Measurements from ENCODE around the gene KDM1B.
"Not testable (repeated sequence)": the region's sequence is repeated elsewhere in the genome, so short reads cannot be mapped to it uniquely, and the experiment has no call there.

KDM1B gene

GRCh38 chr6:18186033-18186432 lies 30.8 kb downstream of the KDM1B start:
- H3K4me1 ChIP-seq (ENCODE audit: insufficient read depth, low read length), result peaks cover 8% of the 10 kb centered on the region
- no peaks in the 10 kb centered on the region for H3K27me3 ChIP-seq (ENCODE audit: insufficient read depth, low read length)
- H3K36me3 ChIP-seq (ENCODE audit: insufficient read depth, low read length), result no peaks in the 10 kb centered on the region
- no peaks in the 10 kb centered on the region for H3K9me3 ChIP-seq (ENCODE audit: low read length)
- no peak overlapping the region for H2AFZ ChIP-seq (ENCODE audit: low read depth, low read length)
- no peak overlapping the region for H3K4me3 ChIP-seq (ENCODE audit: low read length)

- Histone ChIP-seq H3K9me3 (ENCODE audit: low read length) (no peaks in the 10 kb centered on the region), H3K27me3 (ENCODE audit: insufficient read depth, low read length) (no peaks in the 10 kb centered on the region), H3K36me3 (ENCODE audit: insufficient read depth, low read length) (peaks cover 6% of the 10 kb centered on the region)
Measured at GRCh38 chr6:18186540-18187250, 31.5 kb downstream of the KDM1B start.

GRCh38 chr6:18187701-18188100 lies 32.5 kb downstream of the KDM1B start:
- H3K4me1 ChIP-seq (ENCODE audit: insufficient read depth, low read length), result peaks cover 8% of the 10 kb centered on the region
- H3K9me3 ChIP-seq (ENCODE audit: low read length), result no peaks in the 10 kb centered on the region
- H3K27me3 ChIP-seq (ENCODE audit: insufficient read depth, low read length), result no peaks in the 10 kb centered on the region
- no peak overlapping the region for H3K4me3 ChIP-seq (ENCODE audit: low read length)
- no peak overlapping the region for H2AFZ ChIP-seq (ENCODE audit: low read depth, low read length)
- peaks cover 6% of the 10 kb centered on the region for H3K36me3 ChIP-seq (ENCODE audit: insufficient read depth, low read length)

More at GRCh38 chr6:18186540-18187250, 31.5 kb downstream of the KDM1B start:
- Histone ChIP-seq H3K4me1 (ENCODE audit: insufficient read depth, low read length) (peaks cover 8% of the 10 kb centered on the region), H3K4me3 (ENCODE audit: low read length) (no peak overlapping the region), H2AFZ (ENCODE audit: low read depth, low read length) (no peak overlapping the region)

DNA sequence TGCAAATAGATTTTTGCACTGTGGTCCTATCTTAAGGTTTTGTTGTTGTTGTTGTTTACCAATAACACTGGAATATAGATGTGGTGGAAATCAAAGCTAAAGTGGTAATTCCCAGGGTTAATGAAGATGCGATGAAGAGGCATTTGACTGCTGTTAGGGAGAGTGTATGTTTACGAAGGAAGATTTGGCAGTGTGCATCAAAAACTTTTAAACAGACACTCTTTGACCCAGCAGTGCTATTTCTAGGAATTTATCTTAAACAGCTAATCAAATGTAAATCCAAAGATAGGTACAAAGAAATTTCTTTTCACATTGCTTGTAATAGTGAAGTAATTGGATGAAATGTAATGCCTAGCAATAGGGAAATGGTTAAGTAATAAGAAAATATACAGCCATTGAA lies 34.0 kb downstream of the KDM1B start:
- no peak overlapping the region for H2AFZ ChIP-seq (ENCODE audit: low read depth, low read length)
- peaks cover 6% of the 10 kb centered on the region for H3K36me3 ChIP-seq (ENCODE audit: insufficient read depth, low read length)
- H3K9me3 ChIP-seq (ENCODE audit: low read length), result no peaks in the 10 kb centered on the region
- peaks cover 8% of the 10 kb centered on the region for H3K4me1 ChIP-seq (ENCODE audit: insufficient read depth, low read length)
- H3K27me3 ChIP-seq (ENCODE audit: insufficient read depth, low read length), result no peaks in the 10 kb centered on the region
- H3K4me3 ChIP-seq (ENCODE audit: low read length), result no peak overlapping the region

GRCh38 chr6:18192026-18192425 lies 36.8 kb downstream of the KDM1B start:
- Histone ChIP-seq H3K4me3 (ENCODE audit: low read length) (no peak overlapping the region), H3K4me1 (ENCODE audit: insufficient read depth, low read length) (no peaks in the 10 kb centered on the region), H3K9me3 (ENCODE audit: low read length) (no peaks in the 10 kb centered on the region), H3K27me3 (ENCODE audit: insufficient read depth, low read length) (no peaks in the 10 kb centered on the region), H2AFZ (ENCODE audit: low read depth, low read length) (no peak overlapping the region), H3K36me3 (ENCODE audit: insufficient read depth, low read length) (peaks cover 6% of the 10 kb centered on the region)

GRCh38 chr6:18203786-18204185 lies 48.6 kb downstream of the KDM1B start:
- H2AFZ ChIP-seq (ENCODE audit: low read depth, low read length), result no peak overlapping the region
- H3K9me3 ChIP-seq (ENCODE audit: low read length), result no peaks in the 10 kb centered on the region
- H3K36me3 ChIP-seq (ENCODE audit: insufficient read depth, low read length), result peaks cover 22% of the 10 kb centered on the region
- no peaks in the 10 kb centered on the region for H3K27me3 ChIP-seq (ENCODE audit: insufficient read depth, low read length)
- no peak overlapping the region for H3K4me3 ChIP-seq (ENCODE audit: low read length)
- H3K4me1 ChIP-seq (ENCODE audit: insufficient read depth, low read length), result no peaks in the 10 kb centered on the region

- no peaks in the 10 kb centered on the region for H3K9me3 ChIP-seq (ENCODE audit: low read length)
- peaks cover 20% of the 10 kb centered on the region for H3K36me3 ChIP-seq (ENCODE audit: insufficient read depth, low read length)
Measured at GRCh38 chr6:18204691-18205090, 49.5 kb downstream of the KDM1B start.

DNA sequence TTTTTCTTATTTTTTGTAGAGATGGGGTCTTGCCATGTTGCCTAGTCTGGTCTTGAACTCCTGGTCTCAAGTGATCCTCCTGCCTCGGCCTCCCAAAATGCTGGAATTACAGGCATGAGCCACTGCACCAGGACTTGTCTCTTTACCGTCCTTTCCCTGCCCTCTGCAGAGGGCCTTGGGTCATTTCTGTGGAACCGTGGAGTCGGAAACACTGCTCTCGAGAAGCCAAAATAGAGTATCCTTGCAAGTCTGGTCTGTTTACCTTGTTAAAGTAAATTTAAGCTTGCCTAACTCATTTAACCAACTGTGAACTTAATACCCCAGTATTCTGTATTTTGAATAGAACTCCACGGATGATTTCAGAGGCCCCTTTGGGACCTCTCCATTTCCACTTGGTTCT lies 51.4 kb downstream of the KDM1B start:
- no peak overlapping the region for H3K4me3 ChIP-seq (ENCODE audit: low read length)
- no peak overlapping the region for H2AFZ ChIP-seq (ENCODE audit: low read depth, low read length)
- H3K9me3 ChIP-seq (ENCODE audit: low read length), result no peaks in the 10 kb centered on the region
- H3K4me1 ChIP-seq (ENCODE audit: insufficient read depth, low read length), result no peaks in the 10 kb centered on the region
- H3K27me3 ChIP-seq (ENCODE audit: insufficient read depth, low read length), result no peaks in the 10 kb centered on the region
- H3K36me3 ChIP-seq (ENCODE audit: insufficient read depth, low read length), result peaks cover 13% of the 10 kb centered on the region

More at GRCh38 chr6:18204691-18205090, 49.5 kb downstream of the KDM1B start:
- H3K4me1 ChIP-seq (ENCODE audit: insufficient read depth, low read length), result no peaks in the 10 kb centered on the region
- no peak overlapping the region for H2AFZ ChIP-seq (ENCODE audit: low read depth, low read length)
- H3K27me3 ChIP-seq (ENCODE audit: insufficient read depth, low read length), result no peaks in the 10 kb centered on the region
- no peak overlapping the region for H3K4me3 ChIP-seq (ENCODE audit: low read length)

GRCh38 chr6:18207438-18207837 lies 52.2 kb downstream of the KDM1B start:
- Histone ChIP-seq H2AFZ (ENCODE audit: low read depth, low read length) (no peak overlapping the region), H3K4me1 (ENCODE audit: insufficient read depth, low read length) (no peaks in the 10 kb centered on the region), H3K4me3 (ENCODE audit: low read length) (no peak overlapping the region), H3K36me3 (ENCODE audit: insufficient read depth, low read length) (peaks cover 10% of the 10 kb centered on the region), H3K27me3 (ENCODE audit: insufficient read depth, low read length) (no peaks in the 10 kb centered on the region), H3K9me3 (ENCODE audit: low read length) (no peaks in the 10 kb centered on the region)

DNA sequence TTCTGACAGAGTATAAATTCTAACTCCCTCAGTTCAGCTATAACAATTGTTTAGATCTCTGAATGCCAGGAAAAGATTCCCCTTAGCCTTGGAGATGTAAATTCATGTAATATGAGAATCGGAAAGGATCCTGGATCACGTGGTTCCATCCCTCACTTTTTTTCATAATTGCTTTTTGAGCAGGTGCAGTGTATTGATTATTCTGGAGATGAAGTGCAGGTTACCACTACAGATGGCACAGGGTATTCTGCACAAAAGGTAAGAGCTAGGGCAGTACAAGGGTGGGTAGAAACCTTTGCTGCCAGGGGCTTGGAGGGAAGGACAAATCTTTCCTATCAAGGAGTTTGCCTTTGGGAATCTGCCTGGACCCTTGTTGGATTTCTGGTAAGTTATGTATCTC lies 52.7 kb downstream of the KDM1B start:
- Histone ChIP-seq H3K9me3 (ENCODE audit: low read length) (no peaks in the 10 kb centered on the region), H3K4me3 (ENCODE audit: low read length) (no peak overlapping the region), H3K36me3 (ENCODE audit: insufficient read depth, low read length) (peaks cover 12% of the 10 kb centered on the region), H3K27me3 (ENCODE audit: insufficient read depth, low read length) (no peaks in the 10 kb centered on the region), H3K4me1 (ENCODE audit: insufficient read depth, low read length) (no peaks in the 10 kb centered on the region), H2AFZ (ENCODE audit: low read depth, low read length) (no peak overlapping the region)

DNA sequence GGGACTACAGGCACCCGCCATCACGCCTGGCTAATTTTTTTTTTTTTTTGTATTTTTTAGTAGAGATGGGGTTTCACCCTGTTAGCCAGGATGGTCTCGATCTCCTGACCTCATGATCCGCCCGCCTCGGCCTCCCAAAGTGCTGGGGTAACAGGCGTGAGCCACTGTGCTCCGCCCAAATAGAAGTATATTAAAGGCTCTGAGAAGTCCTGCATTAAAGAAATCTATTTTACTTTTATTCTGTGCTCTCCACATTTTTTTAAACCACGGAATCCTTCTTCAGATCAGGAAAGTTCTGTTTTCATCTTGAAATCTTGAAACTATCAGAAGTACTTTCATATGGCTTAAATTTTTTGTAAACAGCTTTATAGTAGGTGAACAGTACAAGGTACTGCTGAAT lies 53.6 kb downstream of the KDM1B start:
- H3K36me3 ChIP-seq (ENCODE audit: insufficient read depth, low read length), result peaks cover 10% of the 10 kb centered on the region
- not testable (repeated sequence) for H3K27me3 ChIP-seq (ENCODE audit: insufficient read depth, low read length); H3K4me1 ChIP-seq (ENCODE audit: insufficient read depth, low read length); H2AFZ ChIP-seq (ENCODE audit: low read depth, low read length); H3K9me3 ChIP-seq (ENCODE audit: low read length); H3K4me3 ChIP-seq (ENCODE audit: low read length)

DNA sequence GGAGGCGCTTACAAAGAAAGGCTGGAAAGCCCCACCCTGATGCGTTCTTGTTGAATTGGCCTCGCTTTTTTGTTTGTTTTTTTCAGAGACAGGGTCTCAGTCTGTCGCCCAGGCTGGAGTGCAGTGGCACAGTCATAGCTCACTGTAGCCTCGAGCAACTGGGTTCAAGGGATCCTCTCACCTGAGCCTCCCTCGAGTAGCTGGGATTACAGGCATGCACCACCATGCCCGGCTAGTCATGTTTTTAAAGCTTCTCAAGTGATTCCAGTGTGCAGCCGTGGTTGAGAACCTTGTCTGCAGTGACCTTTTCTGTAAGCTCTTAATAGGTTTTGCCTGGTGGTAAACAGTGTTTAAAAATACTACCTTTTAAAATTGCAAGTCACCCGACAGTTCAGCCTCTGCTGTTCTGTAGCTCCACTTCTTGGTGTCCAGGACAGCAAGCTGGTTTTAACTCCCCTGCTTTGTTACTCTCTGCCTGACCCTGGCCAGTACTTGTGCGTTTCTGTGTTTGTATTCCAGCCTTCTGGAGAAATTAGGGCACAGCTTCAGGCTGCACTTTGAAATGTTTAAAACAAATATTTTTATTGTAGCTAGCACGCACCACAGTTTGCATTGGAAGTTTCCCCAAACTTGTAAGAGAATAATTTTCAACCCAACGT lies 54.4 kb downstream of the KDM1B start:
- Histone ChIP-seq H2AFZ (ENCODE audit: low read depth, low read length) (no peak overlapping the region), H3K4me3 (ENCODE audit: low read length) (no peak overlapping the region), H3K9me3 (ENCODE audit: low read length) (no peaks in the 10 kb centered on the region), H3K4me1 (ENCODE audit: insufficient read depth, low read length) (no peaks in the 10 kb centered on the region), H3K36me3 (ENCODE audit: insufficient read depth, low read length) (peaks cover 9% of the 10 kb centered on the region), H3K27me3 (ENCODE audit: insufficient read depth, low read length) (no peaks in the 10 kb centered on the region)

DNA sequence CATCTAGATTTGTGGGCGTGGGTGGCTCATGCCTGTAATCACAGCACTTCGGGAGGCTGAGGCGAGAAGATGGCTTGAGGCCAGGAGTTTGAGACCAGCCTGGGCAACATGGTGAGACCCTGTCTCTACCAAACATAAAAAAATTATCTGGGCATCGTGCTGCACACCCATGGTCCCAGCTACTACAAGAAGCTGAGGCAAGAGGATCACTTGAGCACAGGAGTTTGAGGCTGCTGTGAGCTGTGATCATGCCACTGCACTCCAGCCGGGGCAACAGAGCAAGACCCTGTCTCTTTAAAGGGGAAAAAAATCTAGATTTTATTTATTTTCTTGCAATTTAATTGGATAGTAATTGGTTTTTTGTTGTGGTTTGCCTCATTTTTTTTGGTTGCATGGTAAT lies 55.5 kb downstream of the KDM1B start:
- no peak overlapping the region for H2AFZ ChIP-seq (ENCODE audit: low read depth, low read length)
- no peaks in the 10 kb centered on the region for H3K4me1 ChIP-seq (ENCODE audit: insufficient read depth, low read length)
- no peaks in the 10 kb centered on the region for H3K27me3 ChIP-seq (ENCODE audit: insufficient read depth, low read length)
- no peaks in the 10 kb centered on the region for H3K9me3 ChIP-seq (ENCODE audit: low read length)
- no peak overlapping the region for H3K4me3 ChIP-seq (ENCODE audit: low read length)
- peaks cover 14% of the 10 kb centered on the region for H3K36me3 ChIP-seq (ENCODE audit: insufficient read depth, low read length)

Data from neuron (in vitro differentiated cells).